Activated naive CD4-positive, alpha-beta T cell treated with anti-CD3 and anti-CD28 coated beads, Interleukin-2, amount 50 U/mL, for 24 hours (primary cell): ENCODE results near the gene INPP5K.
A peak's percentile ranks its signal among the peaks of the same experiment; 100 is the strongest.
"Not testable (repeated sequence)": the region's sequence is repeated elsewhere in the genome, so short reads cannot be mapped to it uniquely, and the experiment has no call there.

Source experiments
- H3K27ac Mint-ChIP-seq: one replicate; pipeline ENCODE4 v1.8.0; 2021; ENCODE audit warnings: mild to moderate bottlenecking, mixed read lengths
- H3K27me3 Mint-ChIP-seq: one replicate; pipeline ENCODE4 v1.8.0; 2021; ENCODE audit warnings: mixed read lengths
- H3K36me3 Mint-ChIP-seq: one replicate; pipeline ENCODE4 v1.8.0; 2021; ENCODE audit warnings: mixed read lengths
- H3K4me1 Mint-ChIP-seq: one replicate; pipeline ENCODE4 v1.8.0; 2021; ENCODE audit warnings: mixed read lengths
- H3K4me3 Mint-ChIP-seq: one replicate; pipeline ENCODE4 v1.8.0; 2021; ENCODE audit warnings: mild to moderate bottlenecking, mixed read lengths
- H3K9me3 Mint-ChIP-seq: one replicate; pipeline ENCODE4 v1.8.0; 2021; ENCODE audit warnings: mixed read lengths

Gene INPP5K

DNA sequence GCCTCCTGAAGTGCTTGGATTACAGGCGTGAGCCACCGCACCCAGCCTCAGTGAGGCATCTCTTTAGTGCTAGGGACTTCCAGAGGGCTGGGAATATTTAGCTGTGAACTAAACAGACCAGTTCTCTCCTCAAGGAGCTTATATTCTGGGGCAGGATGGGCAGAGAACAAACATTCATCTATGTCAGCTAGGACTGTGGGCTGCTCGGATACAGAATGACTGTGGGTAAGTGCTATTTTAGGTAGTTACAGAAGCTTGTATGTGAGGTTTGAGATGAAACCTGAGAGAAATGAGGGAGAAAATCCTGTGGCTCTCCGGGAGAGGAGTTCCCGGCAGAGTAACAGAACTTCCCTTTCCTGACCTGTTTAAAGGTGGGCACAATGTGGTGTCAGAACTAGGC, 6.2 kb upstream of the INPP5K start:
- no peak overlapping the region for H3K27ac Mint-ChIP-seq
- H3K36me3 Mint-ChIP-seq: no peaks in the 10 kb centered on the region
- peaks cover 12% of the 10 kb centered on the region for H3K4me1 Mint-ChIP-seq
- no peak overlapping the region for H3K4me3 Mint-ChIP-seq
- H3K9me3 Mint-ChIP-seq: no peaks in the 10 kb centered on the region
- H3K27me3 Mint-ChIP-seq: no peaks in the 10 kb centered on the region

DNA sequence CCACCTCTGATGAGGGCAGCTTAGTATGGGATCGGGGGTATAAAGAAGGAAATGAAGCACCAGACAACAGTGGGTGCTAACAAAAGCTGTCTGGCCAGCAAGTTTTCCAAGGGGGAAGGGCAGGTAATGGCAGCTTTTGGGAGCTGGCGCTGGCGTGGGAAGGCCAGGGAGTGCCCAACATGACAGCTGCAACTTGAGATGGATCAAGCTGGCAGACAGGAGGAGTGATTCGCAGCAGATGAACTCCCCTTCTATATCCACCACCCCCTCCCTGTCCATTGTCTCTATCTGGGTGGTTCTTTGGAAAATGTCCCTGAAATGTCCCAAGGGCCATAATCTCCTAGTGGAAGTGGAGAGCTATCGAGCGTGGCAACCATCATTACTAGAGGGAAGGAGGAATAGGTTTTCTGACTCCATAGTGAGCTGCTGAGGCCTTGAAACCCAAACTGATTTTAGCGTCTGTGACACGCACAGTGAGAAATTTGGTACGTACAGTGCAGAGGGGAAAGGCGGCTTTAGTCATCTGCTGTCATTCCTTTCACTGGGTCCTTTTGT, 4.8 kb upstream of the INPP5K start:
- Mint-ChIP-seq H3K36me3 (no peaks in the 10 kb centered on the region), H3K4me3 (no peak overlapping the region), H3K27me3 (no peaks in the 10 kb centered on the region), H3K9me3 (no peaks in the 10 kb centered on the region), H3K4me1 (peaks cover 3% of the 10 kb centered on the region), H3K27ac (no peak overlapping the region)

DNA sequence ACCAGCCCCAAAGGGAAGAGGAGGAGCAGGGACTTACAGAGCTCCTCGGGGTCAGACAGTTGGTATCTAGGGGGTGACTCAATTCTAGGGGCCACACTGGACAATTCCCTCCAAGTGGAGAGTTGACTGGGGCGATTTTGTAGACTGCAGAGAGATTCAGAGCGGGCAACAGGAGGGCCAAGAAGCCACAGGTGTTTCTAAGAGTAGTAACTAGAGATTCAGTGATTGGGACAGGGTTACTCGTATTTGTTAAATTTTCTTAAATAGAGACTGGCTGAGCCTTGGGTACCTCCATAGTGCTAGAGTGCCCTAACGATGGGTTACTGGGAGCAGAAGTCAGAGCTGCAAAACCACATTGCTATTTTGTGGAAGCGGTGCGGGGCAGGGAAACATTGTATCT, 3.3 kb upstream of the INPP5K start:
- Mint-ChIP-seq H3K4me3 (no peak overlapping the region), H3K27me3 (no peaks in the 10 kb centered on the region), H3K9me3 (no peaks in the 10 kb centered on the region), H3K36me3 (no peaks in the 10 kb centered on the region), H3K27ac (no peak overlapping the region), H3K4me1 (peaks cover 9% of the 10 kb centered on the region)

DNA sequence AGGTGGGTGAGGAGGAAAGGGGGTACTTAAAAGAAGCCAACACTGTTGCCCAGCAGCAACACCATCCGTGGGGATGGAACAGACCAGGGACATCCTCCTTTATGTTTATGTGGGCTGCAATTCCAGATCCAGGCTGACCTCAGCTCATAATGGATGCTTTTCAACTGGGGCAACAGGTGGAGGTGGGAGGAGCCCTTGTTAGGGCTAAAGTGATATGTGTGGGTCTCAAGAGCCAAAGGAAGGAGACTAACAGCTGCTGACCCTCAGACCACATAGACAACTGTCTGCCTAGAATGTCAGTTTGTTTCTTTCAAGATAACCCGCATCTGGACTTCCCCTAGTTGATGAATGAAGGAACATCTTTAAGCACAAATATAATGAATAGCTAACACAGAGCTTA, 2.0 kb upstream of the INPP5K start:
- H3K4me1 Mint-ChIP-seq: peaks cover 18% of the 10 kb centered on the region
- no peaks in the 10 kb centered on the region for H3K9me3 Mint-ChIP-seq
- no peaks in the 10 kb centered on the region for H3K27me3 Mint-ChIP-seq
- no peak overlapping the region for H3K27ac Mint-ChIP-seq
- H3K4me3 Mint-ChIP-seq: peak overlapping the region; percentile 90
- H3K36me3 Mint-ChIP-seq: peaks cover 2% of the 10 kb centered on the region

DNA sequence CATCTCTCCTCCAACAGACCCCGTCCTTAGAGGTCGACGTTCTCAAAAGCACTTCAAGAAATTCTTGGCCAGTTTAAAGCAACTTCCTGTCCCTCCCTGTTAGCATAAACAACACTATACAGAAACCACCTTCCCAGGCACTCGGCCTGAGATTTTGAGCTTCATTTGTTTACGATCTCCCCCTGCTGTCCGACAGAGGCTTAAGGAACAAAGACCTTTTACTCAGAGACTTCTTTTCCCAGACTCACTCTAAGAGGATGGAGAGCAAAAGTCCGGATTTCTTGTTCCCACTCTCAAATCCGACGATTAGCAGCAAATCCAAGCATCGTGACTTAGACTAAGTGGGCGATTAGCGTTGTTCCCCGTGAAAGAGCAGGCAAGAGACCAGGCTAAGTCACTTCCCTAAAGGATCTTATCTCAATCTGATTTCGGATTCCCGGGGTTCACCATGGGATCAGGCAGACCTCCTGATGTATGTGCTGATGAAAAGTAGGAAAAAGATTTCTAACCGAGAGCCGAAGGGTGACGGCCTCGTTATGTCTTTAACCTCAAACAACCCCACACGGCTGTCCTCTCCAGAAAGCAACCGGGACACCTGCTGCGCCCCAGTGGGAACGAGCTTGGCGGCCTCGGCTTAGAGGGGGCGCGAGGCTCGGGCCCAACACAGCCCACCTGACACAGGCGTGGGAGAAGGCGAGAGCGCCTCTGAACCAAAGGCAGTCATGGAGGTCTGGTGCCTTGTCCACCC, 598 bp downstream of the INPP5K start:
- Mint-ChIP-seq H3K9me3 (no peaks in the 10 kb centered on the region), H3K36me3 (peaks cover 2% of the 10 kb centered on the region), H3K4me1 (peaks cover 21% of the 10 kb centered on the region), H3K4me3 (peak overlapping the region; percentile 90), H3K27me3 (no peaks in the 10 kb centered on the region), H3K27ac (peak overlapping the region; percentile 55)

DNA sequence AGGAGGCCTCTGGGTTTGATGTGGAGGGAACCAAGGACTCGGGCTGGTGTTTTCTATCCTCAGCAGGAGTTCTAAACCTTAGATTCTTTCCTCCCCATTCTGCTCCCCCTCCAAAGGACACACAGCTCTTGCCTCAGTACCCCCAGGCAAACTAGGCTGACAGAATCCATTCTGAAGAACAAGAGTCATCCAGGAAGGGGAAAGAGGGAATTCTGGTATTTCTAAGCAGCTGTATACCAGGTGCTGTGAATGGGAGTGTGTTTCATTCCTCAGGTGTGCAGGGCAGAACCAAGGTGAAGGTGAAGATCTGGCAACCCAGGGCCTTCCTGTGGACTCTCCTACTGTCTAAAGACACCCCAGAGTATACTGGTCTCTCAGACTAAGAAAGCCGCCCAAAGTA, 4.1 kb downstream of the INPP5K start:
- Mint-ChIP-seq H3K27me3 (no peaks in the 10 kb centered on the region), H3K36me3 (peaks cover 2% of the 10 kb centered on the region), H3K4me3 (no peak overlapping the region), H3K9me3 (no peaks in the 10 kb centered on the region), H3K27ac (no peak overlapping the region), H3K4me1 (peaks cover 29% of the 10 kb centered on the region)

DNA sequence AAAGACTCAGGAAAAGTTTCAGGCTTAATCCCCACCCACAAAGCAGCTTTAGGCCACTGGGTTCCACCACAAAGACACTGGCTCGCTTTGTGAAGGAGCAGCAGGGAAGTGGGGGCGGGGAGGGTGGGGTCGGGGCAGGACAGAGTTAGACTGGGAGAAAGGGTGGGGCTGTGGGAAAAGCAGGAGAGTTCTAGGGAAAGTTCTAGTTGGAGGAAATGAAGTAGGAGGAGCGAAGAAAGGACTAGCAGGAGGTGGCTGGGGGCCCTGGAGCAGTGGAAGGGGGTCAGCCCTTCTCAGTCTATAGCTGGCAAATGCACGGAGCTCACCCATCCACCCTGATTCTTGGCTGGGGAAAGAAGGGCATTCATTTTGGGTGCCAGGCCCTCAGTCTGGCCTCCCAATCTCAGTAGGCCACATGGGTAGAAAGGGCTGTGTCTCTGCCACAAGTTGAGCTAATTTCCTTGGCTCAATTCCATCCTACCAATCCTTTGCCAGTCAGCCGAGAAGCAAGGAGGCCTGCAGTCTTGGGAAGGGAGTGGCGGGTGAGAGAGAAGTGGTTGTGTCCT, 4.6 kb downstream of the INPP5K start:
- no peak overlapping the region for H3K27ac Mint-ChIP-seq
- H3K9me3 Mint-ChIP-seq: no peaks in the 10 kb centered on the region
- H3K4me3 Mint-ChIP-seq: no peak overlapping the region
- H3K27me3 Mint-ChIP-seq: no peaks in the 10 kb centered on the region
- peaks cover 29% of the 10 kb centered on the region for H3K4me1 Mint-ChIP-seq
- H3K36me3 Mint-ChIP-seq: peaks cover 3% of the 10 kb centered on the region

DNA sequence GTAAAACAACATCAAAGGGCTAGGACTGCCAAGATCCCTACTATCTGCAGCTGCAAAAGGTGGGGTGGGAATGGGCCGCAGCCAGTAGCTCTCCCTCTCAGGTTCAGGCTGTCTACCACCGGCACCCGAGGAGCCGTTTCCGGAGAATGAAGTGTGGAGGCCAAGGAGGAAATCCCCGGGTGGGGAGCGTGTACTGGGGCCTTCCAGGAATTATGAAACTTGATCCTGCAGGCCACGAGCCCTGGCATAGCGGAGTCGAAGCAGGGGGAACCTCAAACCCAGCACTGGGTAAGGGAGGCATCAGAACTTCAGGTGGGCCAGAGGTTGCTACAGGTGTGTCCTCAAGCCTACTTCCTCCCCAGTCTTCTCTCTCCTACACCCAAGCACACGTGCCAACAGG, 5.1 kb downstream of the INPP5K start:
- H3K4me1 Mint-ChIP-seq: peaks cover 29% of the 10 kb centered on the region
- no peak overlapping the region for H3K27ac Mint-ChIP-seq
- H3K9me3 Mint-ChIP-seq: no peaks in the 10 kb centered on the region
- peaks cover 3% of the 10 kb centered on the region for H3K36me3 Mint-ChIP-seq
- H3K4me3 Mint-ChIP-seq: no peak overlapping the region
- no peaks in the 10 kb centered on the region for H3K27me3 Mint-ChIP-seq

DNA sequence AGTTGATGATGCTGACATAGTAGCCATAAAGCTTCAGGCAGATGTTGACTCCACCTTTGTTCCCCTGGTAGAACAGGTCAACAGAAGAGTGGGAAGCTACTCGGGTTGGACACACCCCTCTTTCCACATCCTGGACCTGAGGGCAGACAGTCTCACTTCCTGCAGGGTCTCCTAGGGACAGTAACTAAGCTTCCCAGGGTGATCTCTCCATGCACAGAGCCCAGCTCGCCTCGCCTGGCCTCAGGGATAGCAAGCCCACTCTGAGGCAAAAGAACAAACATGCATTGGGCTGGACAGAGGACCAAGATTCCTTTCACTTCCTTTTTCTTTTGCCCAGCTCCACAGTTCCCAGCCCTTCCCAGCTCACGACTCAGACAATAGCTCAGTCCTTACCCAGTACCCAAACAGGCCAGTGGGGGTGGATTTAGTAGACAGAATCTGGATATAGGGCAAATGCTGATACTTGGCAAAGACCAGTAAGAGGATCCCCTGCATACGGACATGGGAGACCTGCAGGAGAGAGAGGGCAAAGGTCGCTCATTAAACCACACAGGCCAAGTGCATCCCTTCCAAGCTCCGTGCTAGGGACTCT, 7.0 kb downstream of the INPP5K start:
- H3K27me3 Mint-ChIP-seq: no peaks in the 10 kb centered on the region
- peaks cover 17% of the 10 kb centered on the region for H3K4me1 Mint-ChIP-seq
- H3K36me3 Mint-ChIP-seq: peaks cover 3% of the 10 kb centered on the region
- no peak overlapping the region for H3K27ac Mint-ChIP-seq
- no peaks in the 10 kb centered on the region for H3K9me3 Mint-ChIP-seq
- no peak overlapping the region for H3K4me3 Mint-ChIP-seq

DNA sequence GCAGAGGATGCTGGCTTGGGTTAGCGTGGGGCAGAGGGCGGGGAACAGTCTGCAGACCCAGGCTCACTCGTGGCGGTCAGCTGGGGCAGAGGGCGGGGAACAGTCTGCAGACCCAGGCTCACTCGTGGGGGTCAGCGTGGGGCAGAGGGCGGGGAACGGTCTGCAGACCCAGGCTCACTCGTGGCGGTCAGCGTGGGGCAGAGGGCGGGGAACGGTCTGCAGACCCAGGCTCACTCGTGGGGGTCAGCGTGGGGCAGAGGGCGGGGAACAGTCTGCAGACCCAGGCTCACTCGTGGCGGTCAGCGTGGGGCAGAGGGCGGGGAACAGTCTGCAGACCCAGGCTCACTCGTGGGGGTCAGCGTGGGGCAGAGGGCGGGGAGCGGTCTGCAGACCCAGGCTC, 7.7 kb downstream of the INPP5K start:
- not testable (repeated sequence) for H3K36me3 Mint-ChIP-seq, H3K4me3 Mint-ChIP-seq
- peaks cover 13% of the 10 kb centered on the region for H3K4me1 Mint-ChIP-seq

DNA sequence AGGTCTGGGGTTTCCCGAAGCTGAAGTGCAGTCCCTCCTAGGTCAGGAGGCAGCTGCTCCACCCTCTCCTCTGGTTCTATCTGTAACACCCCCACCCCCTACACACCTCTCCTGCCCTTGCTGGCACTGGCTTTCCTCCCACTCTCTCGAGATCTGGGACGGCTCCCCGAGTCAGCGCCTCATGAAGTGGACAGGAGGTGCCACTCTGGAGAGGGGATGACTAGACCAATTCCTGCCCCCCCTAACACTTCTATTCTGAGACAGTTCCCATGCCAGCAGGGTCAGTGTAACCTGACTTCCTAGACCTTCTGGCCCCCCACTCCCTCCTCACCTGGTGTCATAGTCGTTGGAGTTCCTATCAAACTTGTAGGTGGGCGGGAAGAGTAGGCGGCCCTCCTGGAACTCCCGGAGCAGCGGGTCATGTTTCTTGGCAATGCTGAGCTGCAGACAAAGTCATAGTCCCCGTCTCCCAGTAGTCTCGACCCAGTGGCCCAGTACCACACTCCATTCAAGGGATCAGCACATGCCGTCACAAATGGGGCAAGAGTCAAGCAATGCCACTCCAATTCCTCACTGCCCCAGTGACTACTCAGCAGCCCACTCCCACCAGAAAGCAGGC, 9.7 kb downstream of the INPP5K start:
- H3K4me1 Mint-ChIP-seq: peaks cover 8% of the 10 kb centered on the region
- H3K36me3 Mint-ChIP-seq: peaks cover 2% of the 10 kb centered on the region
- H3K4me3 Mint-ChIP-seq: no peak overlapping the region
- no peaks in the 10 kb centered on the region for H3K9me3 Mint-ChIP-seq
- no peak overlapping the region for H3K27ac Mint-ChIP-seq
- no peaks in the 10 kb centered on the region for H3K27me3 Mint-ChIP-seq

More for the DNA sequence above, 7.7 kb downstream of the INPP5K start:
- H3K27ac Mint-ChIP-seq, H3K27me3 Mint-ChIP-seq, H3K9me3 Mint-ChIP-seq: not testable (repeated sequence)

DNA sequence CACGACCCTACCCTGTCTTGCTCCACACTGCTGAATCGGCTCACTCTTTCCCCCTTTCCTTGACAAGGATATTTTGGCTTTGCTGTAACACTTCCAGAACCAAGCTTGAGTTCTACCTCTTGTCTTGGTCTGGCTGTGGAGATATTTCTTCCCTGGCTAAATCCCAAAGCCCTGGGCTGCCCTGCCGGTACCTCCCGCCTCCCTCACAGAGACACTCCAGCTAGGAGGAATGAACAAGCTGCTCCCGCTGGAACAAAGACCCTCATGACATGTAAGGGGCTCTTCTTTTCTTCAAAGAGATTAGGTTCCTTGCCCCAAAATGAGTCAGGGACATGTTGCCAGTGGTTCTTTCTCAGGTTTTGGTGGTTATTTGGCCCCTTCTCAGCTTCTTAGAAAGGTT, 10.8 kb downstream of the INPP5K start:
- H3K27me3 Mint-ChIP-seq: no peaks in the 10 kb centered on the region
- H3K4me1 Mint-ChIP-seq: peaks cover 8% of the 10 kb centered on the region
- no peaks in the 10 kb centered on the region for H3K9me3 Mint-ChIP-seq
- no peak overlapping the region for H3K27ac Mint-ChIP-seq
- peaks cover 2% of the 10 kb centered on the region for H3K36me3 Mint-ChIP-seq
- no peak overlapping the region for H3K4me3 Mint-ChIP-seq

DNA sequence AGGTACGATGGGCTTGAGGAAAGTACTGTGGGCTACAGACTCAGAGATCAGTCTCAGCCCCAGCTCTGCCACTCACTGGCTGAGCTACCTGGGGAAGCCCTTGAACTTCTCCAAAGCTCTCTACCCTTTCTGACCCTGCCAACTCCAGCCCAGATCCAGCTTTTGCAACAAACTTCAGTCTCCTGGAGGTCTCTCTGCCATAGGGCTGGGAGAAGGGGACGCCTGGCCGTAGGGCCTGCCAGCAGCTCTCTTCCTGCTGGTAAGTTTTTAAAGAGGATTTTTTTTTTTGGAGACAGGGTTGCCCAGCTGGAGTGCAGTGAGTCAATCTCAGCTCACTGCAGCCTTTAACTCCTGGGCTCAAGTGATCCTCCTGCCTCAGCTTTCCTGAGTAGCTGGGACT, 11.5 kb downstream of the INPP5K start:
- no peak overlapping the region for H3K4me3 Mint-ChIP-seq
- H3K9me3 Mint-ChIP-seq: no peaks in the 10 kb centered on the region
- H3K36me3 Mint-ChIP-seq: peaks cover 2% of the 10 kb centered on the region
- no peak overlapping the region for H3K27ac Mint-ChIP-seq
- no peaks in the 10 kb centered on the region for H3K27me3 Mint-ChIP-seq
- H3K4me1 Mint-ChIP-seq: peaks cover 7% of the 10 kb centered on the region

DNA sequence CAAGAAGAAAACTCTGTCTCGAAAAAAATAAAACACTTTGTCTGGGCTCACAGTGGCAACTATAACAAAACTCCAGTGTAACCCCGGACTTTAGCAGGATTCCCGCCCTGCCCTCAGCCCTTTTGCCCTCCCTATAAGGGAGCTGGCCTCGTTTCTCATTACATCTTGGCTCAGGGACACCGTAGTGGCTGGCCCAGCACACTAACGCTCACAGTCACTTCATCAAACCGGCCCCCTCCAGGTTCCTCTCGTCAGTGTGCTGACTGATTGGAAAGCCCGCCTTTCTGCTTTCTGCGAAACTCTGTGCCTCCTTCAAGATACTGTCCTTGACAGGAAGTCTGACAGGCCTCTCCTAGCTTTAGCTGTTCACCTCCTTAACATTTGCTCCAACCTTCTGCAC, 12.7 kb downstream of the INPP5K start:
- no peaks in the 10 kb centered on the region for H3K9me3 Mint-ChIP-seq
- H3K27me3 Mint-ChIP-seq: no peaks in the 10 kb centered on the region
- no peak overlapping the region for H3K27ac Mint-ChIP-seq
- no peak overlapping the region for H3K4me3 Mint-ChIP-seq
- H3K36me3 Mint-ChIP-seq: peaks cover 2% of the 10 kb centered on the region
- H3K4me1 Mint-ChIP-seq: no peaks in the 10 kb centered on the region

DNA sequence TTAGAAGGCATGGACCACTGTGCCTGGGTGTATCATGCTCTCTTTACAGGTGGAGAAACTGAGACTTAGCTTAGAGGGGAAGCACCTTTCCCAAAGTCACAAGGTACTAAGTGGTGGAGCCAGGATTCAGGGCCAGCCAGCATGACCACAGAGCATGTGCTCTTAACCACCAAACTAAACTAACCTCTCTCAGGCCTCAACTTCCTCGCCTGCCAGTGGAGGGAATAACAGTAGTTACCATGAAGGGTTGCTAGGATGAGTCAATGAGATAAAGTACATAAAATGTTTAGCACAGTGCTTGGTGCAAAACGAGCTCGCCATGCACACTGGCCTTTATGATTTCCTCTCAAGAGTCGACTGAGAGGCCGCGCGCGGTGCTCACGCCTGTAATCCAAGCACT, 17.5 kb downstream of the INPP5K start:
- Mint-ChIP-seq H3K27ac (no peak overlapping the region), H3K4me3 (no peak overlapping the region), H3K9me3 (no peaks in the 10 kb centered on the region), H3K27me3 (no peaks in the 10 kb centered on the region), H3K4me1 (no peaks in the 10 kb centered on the region), H3K36me3 (no peaks in the 10 kb centered on the region)

DNA sequence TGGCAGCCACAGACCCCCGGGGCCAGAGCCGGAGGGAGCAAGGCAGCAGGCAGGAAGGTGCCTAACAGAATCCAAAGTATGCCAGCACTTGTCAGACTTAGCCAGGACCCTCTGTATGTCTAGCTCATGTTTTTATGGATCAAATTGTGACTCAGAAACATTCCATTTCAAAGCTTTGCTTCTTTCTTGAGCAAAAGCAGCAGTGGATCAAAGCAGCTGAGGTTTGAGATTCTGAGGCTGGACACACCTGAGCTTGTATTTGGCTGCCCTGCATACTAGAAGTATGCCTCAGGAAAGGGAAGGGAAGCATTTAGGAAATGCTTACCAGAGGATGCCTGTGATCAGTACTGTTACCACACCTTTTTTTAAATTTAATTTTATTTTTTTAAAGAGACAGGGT, 18.2 kb downstream of the INPP5K start:
- H3K4me1 Mint-ChIP-seq: peaks cover 4% of the 10 kb centered on the region
- H3K4me3 Mint-ChIP-seq: no peak overlapping the region

More for the DNA sequence above, 18.2 kb downstream of the INPP5K start:
- no peaks in the 10 kb centered on the region for H3K9me3 Mint-ChIP-seq
- H3K27me3 Mint-ChIP-seq: no peaks in the 10 kb centered on the region
- no peaks in the 10 kb centered on the region for H3K36me3 Mint-ChIP-seq
- no peak overlapping the region for H3K27ac Mint-ChIP-seq
